Ureter (tissue), 1 donor: Measurements from ENCODE around the gene IGSF1. TPM values are rescaled to one million over a fixed set of nuclear protein-coding genes. Genes with fewer than 3 reads are reported as not detected.
"Not testable (repeated sequence)": the region's sequence is repeated elsewhere in the genome, so short reads cannot be mapped to it uniquely, and the experiment has no call there.

Experiments used
- DNase-seq: peaks from one replicate; pipeline ENCODE4 v3.0.0-alpha.2; 2020; ENCODE audit warnings: low spot score
- total RNA-seq: library from RNA; stranded (reverse); gene quantifications from one replicate; pipeline ENCODE4 v1.2.4, GENCODE V29; 2023
- donor health status: DM: yes; HTN: yes; CAD: no.

Gene IGSF1
- total RNA-seq, 1 donor from 2014 or later: 0.18 TPM

GRCh38 chrX:131270080-131270479 lies 19.0 kb downstream of the IGSF1 start:
- DNase-seq: no peak

- no peak for DNase-seq
These were observed 24.4 kb downstream of the IGSF1 start for GRCh38 chrX:131264665-131265064.

- DNase-seq: no peak
These were observed 25.1 kb downstream of the IGSF1 start for GRCh38 chrX:131264053-131264452.

- DNase-seq: no peak
These were observed 26.1 kb downstream of the IGSF1 start for GRCh38 chrX:131262738-131263679.

GRCh38 chrX:131262200-131262599 lies 26.9 kb downstream of the IGSF1 start:
- DNase-seq: no peak

- no peak for DNase-seq
These were observed 31.7 kb downstream of the IGSF1 start for GRCh38 chrX:131257367-131257766.

GRCh38 chrX:131250984-131251738 lies 37.9 kb downstream of the IGSF1 start:
- DNase-seq: not testable (repeated sequence)

- no peak for DNase-seq
These were observed 50.0 kb downstream of the IGSF1 start for GRCh38 chrX:131239057-131239456.

GRCh38 chrX:131237363-131237762 lies 51.7 kb downstream of the IGSF1 start:
- no peak for DNase-seq

GRCh38 chrX:131235768-131236545 lies 53.1 kb downstream of the IGSF1 start:
- DNase-seq: no peak

- no peak for DNase-seq
These were observed 61.5 kb downstream of the IGSF1 start for GRCh38 chrX:131227608-131228007.

- no peak for DNase-seq
These were observed 62.5 kb downstream of the IGSF1 start for GRCh38 chrX:131226591-131226990.

GRCh38 chrX:131225078-131225477 lies 64.0 kb downstream of the IGSF1 start:
- DNase-seq: no peak

Other genes starting within 250 kb of the IGSF1 start
- gene ARHGAP36, start 231.0 kb downstream of the IGSF1 start, total RNA-seq: not detected